HEK293 (cell line): ENCODE results near the gene BOLL.

Experiments used
- CTCF ChIA-PET: fragments of 350-600 bp; formaldehyde crosslinking; extraction: SDS; loops from one replicate; lab custom pipeline; 2021; ENCODE audit warnings: antibody characterized with exemption; lab: Yijun Ruan, JAX
- POLR2A ChIA-PET: fragments of 300-600 bp; formaldehyde crosslinking; extraction: SDS; loops from one replicate; lab custom pipeline; 2020; ENCODE audit warnings: antibody characterized with exemption, inconsistent platforms; lab: Yijun Ruan, JAX
- H3K27ac ChIP-seq: fragments of 200-500 bp; sonication (Bioruptor generic); 2 replicates; pipeline ENCODE4 v1.5.1; 2014; ENCODE audit warnings: low read depth, low read length, control low read depth, inconsistent platforms; ENCODE audit errors: extremely low read depth
- H3K36me3 ChIP-seq, 2 experiments: fragments of 200-500 bp in 1 of 2; sonication (Bioruptor generic) in 1 of 2; 1 replicate in 1 of 2; 2 replicates in 1 of 2; pipeline ENCODE4 v1.5.1; 2014 to 2017; ENCODE audit warnings: inconsistent platforms in 2 of 2, low read length in 2 of 2; ENCODE audit not compliant: control insufficient read depth in 2 of 2, insufficient read depth in 1 of 2
- H3K4me1 ChIP-seq: fragments of 200-500 bp; sonication (Bioruptor generic); 2 replicates; pipeline ENCODE4 v1.5.1; 2014; ENCODE audit warnings: mild to moderate bottlenecking, low read length, inconsistent platforms; ENCODE audit not compliant: control insufficient read depth, insufficient read depth
- H3K4me3 ChIP-seq: 2 replicates; pipeline ENCODE4 v1.5.1; 2011; ENCODE audit warnings: low read depth, mild to moderate bottlenecking, control low read depth, low read length, moderate library complexity
- H3K9me3 ChIP-seq: fragments of 200-500 bp; sonication (Bioruptor generic); 2 replicates; pipeline ENCODE4 v1.5.1; 2014; ENCODE audit warnings: low read depth, low read length, inconsistent platforms; ENCODE audit not compliant: control insufficient read depth, insufficient read depth
- PRDM10 ChIP-seq: fragments of 450-650 bp; formaldehyde crosslinking; IDR thresholded peaks from 2 replicates; pipeline ENCODE4 v1.5.1; 2016; ENCODE audit warnings: missing biosample characterization, missing genetic modification characterization
- RBAK ChIP-seq: fragments of 450-650 bp; formaldehyde crosslinking; IDR thresholded peaks from 2 replicates; pipeline ENCODE4 v1.5.1; 2016; ENCODE audit warnings: missing biosample characterization, missing genetic modification characterization
- SP2 ChIP-seq: fragments of 450-650 bp; formaldehyde crosslinking; IDR thresholded peaks from 2 replicates; pipeline ENCODE4 v1.5.1; 2016; ENCODE audit warnings: missing biosample characterization, missing genetic modification characterization
- ZBTB20 ChIP-seq: fragments of 450-650 bp; formaldehyde crosslinking; IDR thresholded peaks from 2 replicates; pipeline ENCODE4 v1.5.1; 2016; ENCODE audit warnings: missing biosample characterization, missing genetic modification characterization
- ZFHX2 ChIP-seq: fragments of 450-650 bp; formaldehyde crosslinking; conservative IDR thresholded peaks from 2 replicates; pipeline ENCODE4 v1.5.1; 2016; ENCODE audit warnings: missing biosample characterization, missing genetic modification characterization
- ZNF146 ChIP-seq: fragments of 450-650 bp; formaldehyde crosslinking; IDR thresholded peaks from 2 replicates; pipeline ENCODE4 v1.5.1; 2016; ENCODE audit warnings: missing biosample characterization, missing genetic modification characterization
- ZNF148 ChIP-seq: fragments of 450-650 bp; formaldehyde crosslinking; IDR thresholded peaks from 2 replicates; pipeline ENCODE4 v1.5.0; 2017; ENCODE audit warnings: missing biosample characterization, missing genetic modification characterization, borderline replicate concordance
- ZNF169 ChIP-seq: fragments of 450-650 bp; formaldehyde crosslinking; IDR thresholded peaks from 2 replicates; pipeline ENCODE4 v1.5.1; 2016; ENCODE audit warnings: missing biosample characterization, missing genetic modification characterization
- ZNF19 ChIP-seq: fragments of 450-650 bp; formaldehyde crosslinking; IDR thresholded peaks from 2 replicates; pipeline ENCODE4; 2016; ENCODE audit warnings: missing biosample characterization, missing genetic modification characterization, low read depth
- ZNF202 ChIP-seq: fragments of 450-650 bp; formaldehyde crosslinking; IDR thresholded peaks from 2 replicates; pipeline ENCODE4 v1.5.1; 2016; ENCODE audit warnings: missing biosample characterization, missing genetic modification characterization, borderline replicate concordance
- ZNF23 ChIP-seq: fragments of 450-650 bp; formaldehyde crosslinking; IDR thresholded peaks from 2 replicates; pipeline ENCODE4 v1.5.1; 2016; ENCODE audit warnings: missing biosample characterization, missing genetic modification characterization, borderline replicate concordance
- ZNF239 ChIP-seq: fragments of 450-650 bp; formaldehyde crosslinking; IDR thresholded peaks from 2 replicates; pipeline ENCODE4 v1.5.1; 2016; ENCODE audit warnings: missing biosample characterization, missing genetic modification characterization
- ZNF335 ChIP-seq: fragments of 450-650 bp; formaldehyde crosslinking; conservative IDR thresholded peaks from 2 replicates; pipeline ENCODE4 v1.5.1; 2016; ENCODE audit warnings: missing biosample characterization, missing genetic modification characterization
- ZNF747 ChIP-seq: fragments of 450-650 bp; formaldehyde crosslinking; IDR thresholded peaks from 2 replicates; pipeline ENCODE4 v1.5.1; 2016; ENCODE audit warnings: missing biosample characterization, missing genetic modification characterization
- TF ChIP-seq, protein P1 (sequence below): fragments of 450-650 bp; formaldehyde crosslinking; IDR thresholded peaks from 2 replicates; pipeline ENCODE4 v1.5.1; 2016; ENCODE audit warnings: missing biosample characterization, missing genetic modification characterization
- TF ChIP-seq, protein P2 (sequence below): IDR thresholded peaks from 2 replicates; pipeline ENCODE4 v1.6.1; 2011; ENCODE audit warnings: mild to moderate bottlenecking, low read depth, low read length, borderline replicate concordance
- TF ChIP-seq, protein P3 (sequence below): fragments of 450-650 bp; formaldehyde crosslinking; IDR thresholded peaks from 2 replicates; pipeline ENCODE4 v1.5.1; 2016; ENCODE audit warnings: missing biosample characterization, missing genetic modification characterization
- TF ChIP-seq, protein P4 (sequence below): sonication (generic); formaldehyde crosslinking; IDR thresholded peaks from 2 replicates; pipeline ENCODE4 v1.8.1; 2022; ENCODE audit warnings: mild to moderate bottlenecking, moderate library complexity, missing genetic modification reagents
- TF ChIP-seq, protein P5 (sequence below): fragments of 450-650 bp; formaldehyde crosslinking; IDR thresholded peaks from 2 replicates; pipeline ENCODE4 v1.5.1; 2016; ENCODE audit warnings: missing biosample characterization, missing genetic modification characterization
- TF ChIP-seq, protein P6 (sequence below): fragments of 450-650 bp; formaldehyde crosslinking; IDR thresholded peaks from 2 replicates; pipeline ENCODE4; 2016; ENCODE audit warnings: missing biosample characterization, missing genetic modification characterization

The BOLL gene

GRCh38 chr2:197727011-197727410 is 58.1 kb downstream of the BOLL start:
- H3K4me3 ChIP-seq: no peak overlapping the region
- no peaks in the 10 kb centered on the region for H3K36me3 ChIP-seq
- no peaks in the 10 kb centered on the region for H3K4me1 ChIP-seq
- ChIA-PET CTCF (no interaction called here), POLR2A (no interaction called here)
- H3K27ac ChIP-seq: no peak overlapping the region
- H3K9me3 ChIP-seq: no peaks in the 10 kb centered on the region
- TF ChIP-seq ZBTB20 (tag by site-specific recombination) (no peak), ZNF19 (tag by site-specific recombination) (no peak), ZNF335 (tag by site-specific recombination) (no peak), ZNF146 (tag by site-specific recombination) (no peak), PRDM10 (no peak), ZFHX2 (no peak), RBAK (no peak), ZNF747 (no peak), ZNF23 (no peak), ZNF202 (no peak)
- TF ChIP-seq, protein P1, sequence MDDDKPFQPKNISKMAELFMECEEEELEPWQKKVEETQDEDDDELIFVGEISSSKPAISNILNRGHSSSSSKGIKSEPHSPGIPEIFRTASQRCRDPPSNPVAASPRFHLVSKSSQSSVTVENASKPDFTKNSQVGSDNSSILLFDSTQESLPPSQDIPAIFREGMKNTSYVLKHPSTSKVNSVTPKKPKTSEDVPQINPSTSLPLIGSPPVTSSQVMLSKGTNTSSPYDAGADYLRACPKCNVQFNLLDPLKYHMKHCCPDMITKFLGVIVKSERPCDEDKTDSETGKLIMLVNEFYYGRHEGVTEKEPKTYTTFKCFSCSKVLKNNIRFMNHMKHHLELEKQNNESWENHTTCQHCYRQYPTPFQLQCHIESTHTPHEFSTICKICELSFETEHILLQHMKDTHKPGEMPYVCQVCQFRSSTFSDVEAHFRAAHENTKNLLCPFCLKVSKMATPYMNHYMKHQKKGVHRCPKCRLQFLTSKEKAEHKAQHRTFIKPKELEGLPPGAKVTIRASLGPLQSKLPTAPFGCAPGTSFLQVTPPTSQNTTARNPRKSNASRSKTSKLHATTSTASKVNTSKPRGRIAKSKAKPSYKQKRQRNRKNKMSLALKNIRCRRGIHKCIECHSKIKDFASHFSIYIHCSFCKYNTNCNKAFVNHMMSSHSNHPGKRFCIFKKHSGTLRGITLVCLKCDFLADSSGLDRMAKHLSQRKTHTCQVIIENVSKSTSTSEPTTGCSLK (tag by site-specific recombination): no peak
- TF ChIP-seq, protein P2, sequence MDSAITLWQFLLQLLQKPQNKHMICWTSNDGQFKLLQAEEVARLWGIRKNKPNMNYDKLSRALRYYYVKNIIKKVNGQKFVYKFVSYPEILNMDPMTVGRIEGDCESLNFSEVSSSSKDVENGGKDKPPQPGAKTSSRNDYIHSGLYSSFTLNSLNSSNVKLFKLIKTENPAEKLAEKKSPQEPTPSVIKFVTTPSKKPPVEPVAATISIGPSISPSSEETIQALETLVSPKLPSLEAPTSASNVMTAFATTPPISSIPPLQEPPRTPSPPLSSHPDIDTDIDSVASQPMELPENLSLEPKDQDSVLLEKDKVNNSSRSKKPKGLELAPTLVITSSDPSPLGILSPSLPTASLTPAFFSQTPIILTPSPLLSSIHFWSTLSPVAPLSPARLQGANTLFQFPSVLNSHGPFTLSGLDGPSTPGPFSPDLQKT: no peak
- TF ChIP-seq, protein P3, sequence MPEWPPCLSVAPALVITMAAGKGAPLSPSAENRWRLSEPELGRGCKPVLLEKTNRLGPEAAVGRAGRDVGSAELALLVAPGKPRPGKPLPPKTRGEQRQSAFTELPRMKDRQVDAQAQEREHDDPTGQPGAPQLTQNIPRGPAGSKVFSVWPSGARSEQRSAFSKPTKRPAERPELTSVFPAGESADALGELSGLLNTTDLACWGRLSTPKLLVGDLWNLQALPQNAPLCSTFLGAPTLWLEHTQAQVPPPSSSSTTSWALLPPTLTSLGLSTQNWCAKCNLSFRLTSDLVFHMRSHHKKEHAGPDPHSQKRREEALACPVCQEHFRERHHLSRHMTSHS (tag by site-specific recombination): no peak
- TF ChIP-seq, protein P4, sequence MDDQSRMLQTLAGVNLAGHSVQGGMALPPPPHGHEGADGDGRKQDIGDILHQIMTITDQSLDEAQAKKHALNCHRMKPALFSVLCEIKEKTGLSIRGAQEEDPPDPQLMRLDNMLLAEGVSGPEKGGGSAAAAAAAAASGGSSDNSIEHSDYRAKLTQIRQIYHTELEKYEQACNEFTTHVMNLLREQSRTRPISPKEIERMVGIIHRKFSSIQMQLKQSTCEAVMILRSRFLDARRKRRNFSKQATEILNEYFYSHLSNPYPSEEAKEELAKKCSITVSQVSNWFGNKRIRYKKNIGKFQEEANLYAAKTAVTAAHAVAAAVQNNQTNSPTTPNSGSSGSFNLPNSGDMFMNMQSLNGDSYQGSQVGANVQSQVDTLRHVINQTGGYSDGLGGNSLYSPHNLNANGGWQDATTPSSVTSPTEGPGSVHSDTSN: no peak
- TF ChIP-seq, protein P5, sequence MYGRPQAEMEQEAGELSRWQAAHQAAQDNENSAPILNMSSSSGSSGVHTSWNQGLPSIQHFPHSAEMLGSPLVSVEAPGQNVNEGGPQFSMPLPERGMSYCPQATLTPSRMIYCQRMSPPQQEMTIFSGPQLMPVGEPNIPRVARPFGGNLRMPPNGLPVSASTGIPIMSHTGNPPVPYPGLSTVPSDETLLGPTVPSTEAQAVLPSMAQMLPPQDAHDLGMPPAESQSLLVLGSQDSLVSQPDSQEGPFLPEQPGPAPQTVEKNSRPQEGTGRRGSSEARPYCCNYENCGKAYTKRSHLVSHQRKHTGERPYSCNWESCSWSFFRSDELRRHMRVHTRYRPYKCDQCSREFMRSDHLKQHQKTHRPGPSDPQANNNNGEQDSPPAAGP (tag by site-specific recombination): no peak
- TF ChIP-seq, all 188 proteins: peak for 0

- no peak overlapping the region for H3K4me3 ChIP-seq
- POLR2A ChIA-PET: no interaction called here
- no peaks in the 10 kb centered on the region for H3K9me3 ChIP-seq
- no peaks in the 10 kb centered on the region; a peak in 1 of 3 replicates for H3K36me3 ChIP-seq
- H3K27ac ChIP-seq: no peak overlapping the region
- CTCF ChIA-PET: interaction anchor here (0.6 to 1.3 kb wide), 5 partner anchors 10 to 604 kb away, joined by 3 to 4 read pairs (median 4); partner anchors contain the start of gene MARS2
- H3K4me1 ChIP-seq: peaks cover 3% of the 10 kb centered on the region
- TF ChIP-seq, protein P6, sequence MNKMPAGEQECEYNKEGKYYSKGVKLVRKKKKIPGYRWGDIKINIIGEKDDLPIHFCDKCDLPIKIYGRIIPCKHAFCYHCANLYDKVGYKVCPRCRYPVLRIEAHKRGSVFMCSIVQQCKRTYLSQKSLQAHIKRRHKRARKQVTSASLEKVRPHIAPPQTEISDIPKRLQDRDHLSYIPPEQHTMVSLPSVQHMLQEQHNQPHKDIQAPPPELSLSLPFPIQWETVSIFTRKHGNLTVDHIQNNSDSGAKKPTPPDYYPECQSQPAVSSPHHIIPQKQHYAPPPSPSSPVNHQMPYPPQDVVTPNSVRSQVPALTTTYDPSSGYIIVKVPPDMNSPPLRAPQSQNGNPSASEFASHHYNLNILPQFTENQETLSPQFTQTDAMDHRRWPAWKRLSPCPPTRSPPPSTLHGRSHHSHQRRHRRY (tag by site-specific recombination): no peak
- no peak for TF ChIP-seq SP2
- TF ChIP-seq ZNF148 (tag by site-specific recombination): no peak
- no peak for TF ChIP-seq ZNF239 (tag by site-specific recombination)
- TF ChIP-seq ZNF169 (tag by site-specific recombination): no peak
These were observed 67.3 kb downstream of the BOLL start for GRCh38 chr2:197717863-197718262.
